GM21423 (cell line): ENCODE data around the gene SSR1.
A peak's percentile ranks its signal among the peaks of the same experiment; 100 is the strongest.
"Not testable (repeated sequence)": the region's sequence is repeated elsewhere in the genome, so short reads cannot be mapped to it uniquely, and the experiment has no call there.

ENCODE experiments used
- ATAC-seq: cut with Tn5 transposase; IDR thresholded peaks from one replicate; pipeline ENCODE4 v1.9.1; 2021; ENCODE audit warnings: mild to moderate bottlenecking, moderate library complexity; ENCODE audit not compliant: unreplicated experiment

Gene SSR1

DNA sequence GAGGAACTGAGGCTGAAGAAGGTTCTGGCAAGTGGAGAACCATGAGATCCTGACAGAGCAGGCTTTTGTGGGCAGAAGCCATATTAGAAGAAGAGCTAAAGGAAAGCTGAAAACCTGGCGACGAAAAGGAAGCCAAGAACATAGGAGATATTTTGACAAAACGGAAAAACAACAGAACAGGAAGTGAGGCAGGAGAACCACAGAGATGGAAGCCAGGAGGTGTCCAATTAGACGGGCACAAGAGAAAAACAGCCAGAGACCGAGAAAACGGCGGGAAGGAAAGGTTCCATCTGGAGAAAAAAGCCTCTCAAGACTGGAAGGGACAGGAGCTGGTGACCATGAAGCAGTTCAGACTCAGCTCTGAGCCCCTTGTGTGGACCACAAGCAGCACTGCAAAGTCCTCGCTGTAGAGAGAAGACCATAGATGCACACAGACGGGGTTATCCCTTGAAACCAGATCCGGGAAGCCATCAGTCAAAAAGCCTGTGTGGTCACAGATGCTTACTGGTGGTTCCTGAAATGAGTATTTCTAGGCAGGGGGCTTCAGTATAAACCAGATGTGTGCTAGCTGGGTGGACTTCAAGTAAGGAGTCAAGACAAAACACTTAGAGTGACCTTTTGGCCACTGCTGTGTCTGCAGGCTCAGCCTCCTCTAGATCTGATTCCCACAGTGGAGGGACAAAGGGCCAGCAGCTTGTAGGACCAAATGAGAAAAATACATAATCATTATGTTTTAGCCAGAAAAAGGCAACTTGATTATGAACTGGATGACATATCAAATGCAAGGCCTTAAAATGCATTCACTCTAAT lies 30.7 kb downstream of the SSR1 start:
- ATAC-seq = no peak

DNA sequence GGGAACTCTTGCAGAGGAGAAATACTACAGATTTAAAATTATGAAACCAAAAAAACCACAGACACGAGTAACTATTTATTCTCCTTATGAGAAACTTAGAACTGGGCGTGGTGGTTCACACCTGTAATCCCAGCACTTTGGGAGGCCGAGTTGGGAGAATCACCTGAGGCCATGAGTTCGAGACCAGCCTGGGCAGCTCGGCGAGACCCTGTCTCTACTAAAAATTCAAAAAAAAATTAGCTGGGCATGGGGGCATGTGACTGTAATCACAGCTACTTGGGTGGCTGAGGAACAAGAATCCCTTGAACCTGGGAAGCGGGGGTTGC lies 36.8 kb downstream of the SSR1 start:
- no peak for ATAC-seq

DNA sequence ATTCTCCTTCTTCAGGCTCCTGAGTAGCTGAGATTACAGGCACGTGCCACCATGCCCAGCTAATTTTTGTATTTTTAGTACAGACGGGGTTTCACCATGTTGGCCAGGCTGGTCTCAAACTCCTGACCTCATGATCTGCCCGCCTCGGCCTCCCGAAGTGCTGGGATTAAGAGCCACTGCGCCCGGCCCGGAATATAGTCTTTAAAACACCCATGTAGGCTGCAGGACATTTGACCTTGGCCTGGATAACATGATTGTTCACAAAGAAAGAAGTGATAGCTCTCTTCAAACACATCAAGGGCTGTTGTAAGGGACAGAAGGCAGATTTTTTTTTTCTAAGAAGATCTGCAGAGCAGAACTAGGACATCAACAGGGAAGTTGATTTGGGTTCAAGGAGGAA lies 38.5 kb downstream of the SSR1 start:
- ATAC-seq = not testable (repeated sequence)

DNA sequence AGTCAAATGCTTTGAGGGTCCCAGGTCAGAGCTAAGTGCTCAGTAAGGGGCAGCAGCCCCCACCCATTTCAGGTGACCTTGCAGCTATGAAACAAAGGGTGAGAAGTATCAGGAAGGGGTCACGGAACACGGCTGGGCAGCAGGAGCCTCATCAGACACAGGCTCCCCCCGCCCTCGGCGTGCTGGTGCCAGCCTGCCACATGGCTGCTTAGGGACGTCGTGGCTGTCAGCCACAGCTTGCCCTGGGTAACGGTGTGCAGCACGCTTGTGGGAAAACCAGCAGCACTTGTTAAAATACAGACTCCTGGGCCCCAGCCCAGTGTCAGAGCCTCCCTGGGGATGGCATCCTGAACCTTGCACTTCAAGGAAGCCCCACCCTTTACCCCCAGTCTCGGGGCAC lies 39.3 kb downstream of the SSR1 start:
- no peak for ATAC-seq

DNA sequence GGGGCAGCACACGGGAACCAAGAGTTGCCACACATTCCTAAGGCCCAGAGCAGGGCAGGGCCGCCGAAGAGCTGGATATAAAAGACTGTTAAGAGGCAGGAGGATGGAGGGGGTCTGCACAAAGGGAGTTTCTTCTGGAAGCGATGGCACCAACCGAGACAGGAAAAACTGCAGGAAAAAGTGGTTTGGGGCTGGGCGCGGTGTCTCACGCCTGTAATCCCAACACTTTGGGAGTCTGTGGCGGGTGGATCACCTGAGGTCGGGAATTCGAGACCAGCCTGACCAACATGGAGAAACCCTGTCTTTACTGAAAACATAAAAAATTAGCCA lies 41.8 kb downstream of the SSR1 start:
- no peak for ATAC-seq

DNA sequence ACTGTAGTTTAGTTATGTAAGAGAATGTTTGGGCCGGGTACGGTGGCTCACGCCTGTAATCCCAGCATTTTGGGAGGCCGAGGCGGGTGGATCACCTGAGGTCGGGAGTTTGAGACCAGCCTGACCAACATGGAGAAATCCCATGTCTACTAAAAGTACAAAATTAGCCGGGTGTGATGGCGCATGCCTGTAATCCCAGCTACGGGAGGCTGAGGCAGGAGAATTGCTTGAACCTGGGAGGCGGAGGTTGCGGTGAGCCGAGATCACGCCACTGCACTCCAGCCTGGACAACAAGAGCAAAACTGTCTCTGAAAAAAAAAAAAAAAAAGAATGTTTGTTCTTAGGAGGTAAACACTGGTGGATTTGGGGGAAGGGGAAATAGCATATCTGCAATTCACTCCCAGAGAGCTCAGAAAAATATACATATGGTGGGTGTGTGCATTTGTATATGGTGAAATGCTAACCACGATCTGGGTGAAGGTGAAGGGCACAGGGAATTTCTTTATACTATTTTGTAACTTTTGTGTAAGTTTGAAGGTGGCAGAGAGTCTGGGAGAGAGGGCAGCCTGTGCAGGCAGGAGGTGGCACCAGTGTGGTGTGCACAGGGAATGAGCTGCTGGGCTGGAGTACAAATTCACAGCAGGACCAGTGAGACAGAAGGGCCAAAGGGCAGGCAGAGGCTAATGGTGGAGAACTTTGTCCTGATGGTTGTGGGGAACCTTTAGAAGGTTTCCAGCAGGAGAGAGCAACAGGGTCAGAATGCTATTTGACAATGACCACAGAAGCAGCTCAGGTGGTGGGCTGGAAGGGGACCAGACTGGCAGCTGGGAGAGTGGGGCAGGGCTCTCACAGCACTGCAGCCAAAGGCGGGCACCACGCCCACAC lies 42.4 kb downstream of the SSR1 start:
- no peak for ATAC-seq

DNA sequence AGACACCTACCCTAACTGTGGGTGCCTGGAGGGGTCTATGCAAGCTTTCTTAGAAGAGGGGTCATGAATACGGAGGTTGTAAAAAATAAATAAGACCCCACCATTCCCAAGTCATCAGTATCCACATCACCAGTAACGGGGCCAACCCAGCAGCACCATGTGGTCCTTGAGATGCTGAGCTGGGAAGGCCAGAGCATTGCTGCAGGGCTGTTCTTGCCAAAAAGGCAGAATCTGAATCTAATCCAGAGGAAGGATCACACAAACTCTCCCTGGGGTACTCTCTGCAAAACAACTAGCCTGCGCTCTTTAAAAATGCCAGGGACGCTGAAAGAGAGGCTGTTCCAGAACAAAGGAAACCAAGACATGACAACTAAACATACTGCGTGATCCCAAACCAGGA lies 43.2 kb downstream of the SSR1 start:
- no peak for ATAC-seq

DNA sequence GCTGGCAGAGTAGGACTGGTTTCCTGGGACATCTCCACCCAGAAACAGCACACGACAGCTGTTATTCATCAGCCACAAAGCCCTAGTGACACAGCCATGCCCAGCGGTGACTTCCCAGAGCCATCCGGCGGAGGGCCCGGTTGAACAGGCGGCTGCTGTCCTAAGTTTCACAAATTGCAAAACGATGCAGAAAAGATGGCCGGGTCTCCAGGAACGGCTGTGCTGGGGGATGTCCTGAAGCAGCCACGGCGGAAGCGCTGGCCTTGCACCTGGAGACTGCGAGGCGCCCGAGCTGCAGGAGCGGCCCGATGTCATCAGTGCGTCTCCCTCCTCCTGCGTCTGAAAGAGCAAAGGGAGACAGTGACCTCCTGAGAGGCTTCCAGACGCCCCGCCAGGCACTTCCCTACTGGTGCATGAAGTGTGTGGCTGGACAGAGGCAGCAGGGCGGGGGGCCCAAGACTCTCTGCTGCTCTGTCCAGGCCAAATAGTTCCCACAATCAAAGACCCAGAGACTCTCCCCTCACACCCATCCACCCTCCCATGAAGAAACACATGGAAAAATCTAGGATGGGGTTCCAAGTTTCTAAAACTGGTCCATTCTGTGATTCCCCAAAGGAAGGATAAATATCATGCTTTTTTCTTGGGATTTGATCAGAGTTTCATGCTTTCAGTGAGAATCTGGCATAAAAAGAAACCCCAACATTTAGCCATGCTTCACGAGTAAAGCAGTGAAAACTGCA lies 44.0 kb downstream of the SSR1 start:
- no peak for ATAC-seq

DNA sequence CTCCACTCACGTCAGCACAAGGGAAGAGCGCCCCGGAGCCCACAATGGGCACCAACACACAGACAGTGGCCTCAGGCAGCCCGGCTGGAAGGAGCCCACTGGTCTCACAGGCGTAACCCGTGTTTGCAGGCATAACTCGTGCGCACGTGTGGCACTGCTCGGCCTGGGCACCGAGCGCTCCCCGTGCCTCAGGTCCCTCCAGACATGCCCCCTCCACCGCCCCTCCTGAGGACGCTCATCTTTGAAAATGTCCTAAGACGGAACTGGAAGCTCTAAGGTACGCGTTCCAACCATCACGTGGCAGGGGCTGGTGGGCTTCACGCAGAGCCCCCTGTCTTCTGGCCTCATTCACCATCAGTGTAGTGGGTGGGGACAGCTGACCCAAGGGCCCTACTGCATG lies 44.6 kb downstream of the SSR1 start:
- ATAC-seq = no peak

DNA sequence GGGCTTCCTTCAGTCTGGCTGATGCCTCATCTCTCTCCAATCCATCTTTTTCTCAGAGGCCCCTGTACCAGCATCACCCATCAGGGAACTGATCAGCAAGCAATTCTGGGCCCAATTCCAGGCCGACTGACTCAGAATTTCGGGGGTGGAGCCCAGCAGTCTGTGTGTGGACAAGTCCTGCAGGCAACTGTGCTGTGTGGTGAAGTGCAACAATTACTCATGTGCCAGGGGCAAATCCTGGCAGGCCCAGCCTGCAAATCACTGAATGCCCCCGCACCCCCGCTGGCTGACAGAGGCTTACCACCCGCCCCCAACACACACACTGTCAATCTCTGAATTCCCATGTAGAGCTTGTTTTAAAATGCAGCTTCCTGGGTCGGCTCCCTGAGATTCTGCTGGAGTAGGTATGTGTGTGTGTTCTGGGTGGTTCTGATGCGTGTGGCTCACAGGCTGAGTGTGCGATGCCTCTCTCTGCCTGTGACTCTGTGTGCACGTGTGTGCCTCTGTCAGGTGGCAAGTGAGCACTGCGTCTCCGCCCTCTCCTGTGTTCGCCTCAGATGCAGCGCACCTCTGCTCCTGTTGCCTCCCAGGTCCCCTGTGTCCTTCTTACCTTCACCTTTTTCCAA lies 45.4 kb downstream of the SSR1 start:
- ATAC-seq = no peak

DNA sequence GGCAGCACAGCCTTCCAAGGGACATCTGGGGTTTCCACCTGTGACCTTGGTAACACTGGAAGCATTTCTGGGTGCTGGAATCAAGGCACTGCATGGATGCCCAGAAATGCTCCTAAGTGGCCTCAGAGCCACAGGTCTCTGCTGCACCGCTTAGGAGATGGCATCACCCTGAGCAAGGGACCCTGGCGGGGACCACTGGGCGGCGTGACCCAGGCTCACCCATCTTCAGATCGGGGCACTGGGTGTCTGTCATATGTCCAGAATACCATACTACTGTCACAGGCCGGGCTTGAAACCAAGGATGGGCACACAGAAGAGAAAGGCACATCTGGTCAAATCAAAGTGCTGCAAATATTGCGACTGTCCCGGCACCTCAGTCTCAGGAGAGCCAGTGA lies 45.9 kb downstream of the SSR1 start:
- ATAC-seq = no peak

DNA sequence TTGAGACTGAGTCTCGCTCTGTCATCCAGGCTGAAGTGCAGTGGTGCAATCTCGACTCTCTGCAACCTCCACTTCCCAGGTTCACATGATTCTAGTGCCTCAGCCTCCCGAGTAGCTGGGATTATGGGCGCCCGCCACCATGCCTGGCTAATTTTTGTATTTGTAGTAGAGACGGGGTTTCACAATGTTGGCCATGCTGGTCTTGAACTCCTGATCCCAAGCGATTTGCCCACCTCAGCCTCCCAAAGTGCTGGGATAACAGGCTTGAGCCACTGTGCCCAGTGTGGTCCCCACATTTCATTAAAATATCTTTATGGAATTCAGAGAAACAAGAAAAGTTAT lies 47.6 kb downstream of the SSR1 start:
- not testable (repeated sequence) for ATAC-seq

DNA sequence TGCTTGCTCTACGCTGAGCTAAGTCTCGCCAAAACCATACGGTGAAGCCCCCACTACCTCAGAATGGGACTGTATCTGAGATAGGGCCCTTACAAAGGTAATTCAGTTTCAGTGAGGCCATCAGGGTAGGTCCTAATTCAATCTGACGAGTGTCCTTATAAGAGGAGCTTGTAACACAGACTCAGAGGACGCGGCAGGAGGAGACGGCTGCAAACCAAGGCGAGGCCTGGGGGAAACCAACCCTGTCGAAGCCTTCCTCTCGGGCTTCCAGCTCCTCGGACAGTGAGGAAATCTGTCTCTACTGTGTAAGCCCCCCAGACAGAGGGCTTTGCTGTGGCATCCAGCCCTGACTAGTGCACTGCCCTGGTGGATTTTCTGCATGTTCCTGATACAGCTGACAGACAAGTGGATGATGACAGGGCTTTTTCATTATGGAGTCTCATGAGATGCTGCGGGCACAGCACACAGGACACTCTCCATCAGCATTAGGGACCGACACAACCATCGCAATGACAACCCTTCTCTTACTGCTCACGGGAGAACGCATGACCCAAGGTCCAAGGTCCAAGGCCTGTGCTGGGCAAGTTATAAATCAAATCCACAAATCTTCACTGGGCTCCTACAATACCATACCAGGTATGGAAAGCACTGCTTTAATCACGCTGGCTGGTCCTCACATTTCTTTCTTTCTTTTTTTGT lies 48.2 kb downstream of the SSR1 start:
- ATAC-seq = no peak

DNA sequence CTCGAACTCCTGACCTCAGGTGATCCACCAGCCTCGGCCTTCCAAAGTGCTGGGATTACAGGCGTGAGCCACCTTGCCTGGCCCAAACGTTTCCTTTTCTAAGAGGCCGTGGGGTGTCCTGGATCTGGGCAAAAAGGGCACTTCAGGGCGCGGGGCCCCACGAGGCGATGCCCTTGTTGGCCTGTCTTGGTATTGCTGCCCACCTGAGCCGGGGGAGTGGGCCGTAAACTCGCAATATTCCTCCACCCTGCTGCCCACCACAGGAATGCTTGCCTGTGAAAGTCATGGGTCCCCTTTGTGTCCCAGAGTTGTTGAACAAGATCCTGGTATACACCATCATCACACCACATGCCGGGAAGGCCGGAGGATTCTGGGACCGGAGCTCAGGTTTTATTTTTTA lies 49.0 kb downstream of the SSR1 start:
- no peak for ATAC-seq

DNA sequence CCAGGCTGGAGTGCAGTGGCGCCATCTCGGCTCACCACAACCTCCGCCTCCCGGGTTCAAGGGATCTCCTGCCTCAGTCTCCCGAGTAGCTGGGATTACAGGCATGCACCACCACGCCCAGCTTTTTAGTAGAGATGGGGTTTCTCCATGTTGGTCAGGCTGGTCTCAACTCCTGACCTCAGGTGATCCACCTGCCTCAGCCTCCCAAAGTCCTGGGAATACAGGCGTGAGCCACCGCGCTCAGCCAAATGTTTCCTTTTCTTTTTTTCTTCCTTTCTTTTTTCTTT lies 49.5 kb downstream of the SSR1 start:
- ATAC-seq = not testable (repeated sequence)

DNA sequence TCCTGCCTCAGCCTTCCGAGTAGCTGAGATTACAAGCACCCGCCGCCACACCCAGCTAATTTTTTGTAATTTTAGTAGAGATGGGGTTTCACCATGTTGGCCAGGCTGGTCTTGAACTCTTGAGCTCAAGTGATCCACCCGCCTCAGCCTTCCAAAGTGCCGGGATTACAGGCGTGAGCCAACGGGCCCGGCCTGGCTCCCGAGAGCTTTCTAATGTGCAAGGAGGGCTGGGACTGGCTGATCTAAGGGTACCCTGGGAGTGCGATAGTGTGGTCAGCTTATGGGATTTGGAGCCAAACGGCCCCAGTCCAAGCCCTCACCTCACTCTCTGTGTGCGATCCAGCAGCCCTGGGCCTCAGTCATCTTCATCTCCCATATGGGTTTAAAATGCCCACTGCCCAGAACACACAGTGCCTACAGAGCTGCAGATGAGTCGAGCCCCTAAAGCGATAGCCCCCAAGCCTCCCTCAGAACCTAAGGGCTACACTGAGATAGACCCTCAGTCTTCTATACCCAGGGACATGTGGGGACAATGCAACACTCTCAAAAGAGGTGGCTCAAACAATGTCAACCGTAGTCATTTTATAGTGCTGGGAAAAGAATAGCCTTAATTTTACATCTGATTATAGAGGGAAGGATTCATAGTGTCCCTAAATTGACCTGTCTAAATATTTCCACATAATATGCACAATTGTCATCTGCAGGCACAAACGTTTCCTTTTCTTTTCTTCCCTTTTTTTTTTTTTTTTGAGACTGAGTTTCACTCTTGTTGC lies 50.1 kb downstream of the SSR1 start:
- no peak for ATAC-seq

DNA sequence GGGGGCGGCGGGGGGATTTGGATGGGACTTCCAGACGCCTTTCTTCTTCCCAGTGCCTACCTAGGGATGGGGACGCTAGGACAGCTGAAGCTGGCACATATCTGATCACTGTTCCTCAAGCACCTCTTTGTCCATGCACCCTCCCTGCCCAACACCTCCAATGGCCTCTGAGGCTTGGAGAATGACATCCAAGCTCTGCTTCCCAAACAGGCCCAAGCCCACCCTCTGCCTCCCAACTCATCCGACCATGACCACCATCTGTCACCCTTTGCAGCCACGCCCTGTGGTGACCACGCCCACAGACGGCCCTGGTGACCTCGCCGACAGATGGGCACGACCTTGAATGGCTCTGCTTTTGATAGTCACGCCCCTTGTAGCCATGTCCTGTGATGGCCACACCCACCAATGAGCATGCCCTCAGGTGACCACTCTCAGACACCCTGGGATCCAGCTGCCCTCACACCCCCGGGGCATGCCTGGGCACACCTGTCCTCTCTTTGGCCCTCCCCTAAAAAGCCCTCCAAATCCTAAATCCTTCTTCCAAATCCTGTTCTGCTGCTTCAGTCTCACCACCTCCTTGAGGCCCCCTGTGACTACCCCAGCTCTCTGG lies 51.0 kb downstream of the SSR1 start:
- ATAC-seq = no peak

DNA sequence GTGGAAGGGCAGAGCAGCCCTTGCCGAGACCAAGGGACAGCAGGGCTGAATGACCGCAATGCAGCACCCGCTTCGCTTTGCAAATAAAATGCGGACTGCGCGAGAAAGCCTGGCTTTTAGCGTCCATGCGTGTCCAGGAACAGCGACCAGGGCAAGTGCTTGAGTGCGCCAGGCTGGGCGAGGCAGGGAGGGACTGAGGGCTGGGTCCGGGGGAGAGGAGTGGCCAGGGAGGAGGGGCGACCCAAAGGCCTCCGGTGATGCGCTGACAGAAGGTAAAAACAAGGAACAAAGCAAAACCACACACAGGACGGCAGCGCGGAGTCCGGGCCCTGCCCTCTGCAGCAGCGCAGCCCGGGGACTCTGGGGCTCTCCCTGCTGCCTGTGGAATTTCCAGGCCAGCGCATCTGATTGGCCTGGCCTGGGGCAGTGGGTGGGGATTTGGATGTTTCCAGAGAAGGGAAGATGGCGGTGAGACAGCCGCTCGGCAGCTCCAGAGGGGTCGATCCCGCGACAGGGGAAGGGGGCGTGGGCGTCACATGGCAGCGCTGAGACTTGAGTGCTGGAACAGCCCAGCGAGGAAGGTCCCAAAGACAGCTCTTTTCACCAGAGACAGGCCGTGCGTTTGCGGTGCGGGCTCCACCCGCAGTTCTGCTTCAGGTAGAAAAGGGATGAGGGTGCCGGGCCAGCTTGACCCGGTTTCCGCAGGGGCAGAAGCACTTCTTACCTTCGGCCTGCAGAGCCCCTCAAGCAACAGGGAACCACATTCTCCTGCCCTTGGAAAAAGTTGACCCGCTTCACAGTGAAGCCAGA lies 51.8 kb downstream of the SSR1 start:
- ATAC-seq = peak; percentile 74
